ENCODE data around the gene LPP.

DNA sequence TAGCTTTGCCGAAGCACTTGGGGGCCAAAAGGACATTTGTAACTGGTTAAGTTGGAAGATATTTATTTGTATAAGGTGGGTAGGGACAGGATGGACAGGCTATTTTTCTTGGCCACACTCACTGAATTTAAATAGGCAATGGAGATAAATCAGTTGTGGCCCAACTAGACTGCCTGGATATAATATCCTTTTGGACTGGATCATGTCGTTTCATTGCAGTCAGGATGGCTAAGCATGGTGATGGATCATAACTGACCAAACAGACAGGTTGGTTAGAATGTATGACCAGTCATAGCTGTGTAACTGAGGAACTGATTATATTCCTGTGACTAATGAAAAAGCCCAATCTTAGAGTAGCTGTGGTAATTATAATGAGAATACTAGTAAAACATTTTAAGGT lies 284.0 kb downstream of the LPP start:
- TF ChIP-seq POLR2A (IDR thresholded peaks at IDR 0.05; ENCODE audit: low read length) (no peak), SMC3 (IDR thresholded peaks at IDR 0.05) (no peak)
- TF ChIP-seq, protein P1, sequence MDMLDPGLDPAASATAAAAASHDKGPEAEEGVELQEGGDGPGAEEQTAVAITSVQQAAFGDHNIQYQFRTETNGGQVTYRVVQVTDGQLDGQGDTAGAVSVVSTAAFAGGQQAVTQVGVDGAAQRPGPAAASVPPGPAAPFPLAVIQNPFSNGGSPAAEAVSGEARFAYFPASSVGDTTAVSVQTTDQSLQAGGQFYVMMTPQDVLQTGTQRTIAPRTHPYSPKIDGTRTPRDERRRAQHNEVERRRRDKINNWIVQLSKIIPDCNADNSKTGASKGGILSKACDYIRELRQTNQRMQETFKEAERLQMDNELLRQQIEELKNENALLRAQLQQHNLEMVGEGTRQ (IDR thresholded peaks at IDR 0.05) = no peak
